Psoas muscle (tissue), 8 donors: ENCODE measurements around the gene DENND1A. TPM values are rescaled to one million over a fixed set of nuclear protein-coding genes. Genes with fewer than 3 reads are reported as not detected.

ENCODE experiments used
- ATAC-seq, 4 donors: fragments of 200-7000 bp; cut with Tn5 transposase; one replicate each; pipeline ENCODE4 v1.9.1; 2020; ENCODE audit warnings: moderate library complexity in 3 of 4, mild to moderate bottlenecking in 2 of 4
- DNase-seq, 2 donors: peaks; one replicate each; pipeline ENCODE4 v3.0.0-alpha.2; 2020
- H3K27ac ChIP-seq: fragments of 200-600 bp; one replicate; pipeline ENCODE4 v1.8.0; 2022
- H3K27me3 ChIP-seq, 3 donors: fragments of 200-600 bp in 1 of 3; one replicate each; pipeline versions ENCODE4 v1.6.1 to v1.8.0; 2013 to 2022; ENCODE audit warnings: low read length in 2 of 3, mild to moderate bottlenecking in 2 of 3, moderate library complexity in 1 of 3; ENCODE audit not compliant: insufficient read depth in 3 of 3
- H3K36me3 ChIP-seq, 2 donors: fragments of 200-600 bp in 1 of 2; one replicate each; pipeline versions ENCODE4 v1.6.1 to v1.8.0; 2013 to 2022; ENCODE audit warnings: low read depth in 1 of 2, mild to moderate bottlenecking in 1 of 2, moderate library complexity in 1 of 2; ENCODE audit not compliant: insufficient read depth in 1 of 2
- H3K4me1 ChIP-seq: fragments of 200-600 bp; one replicate; pipeline ENCODE4 v1.8.0; 2022
- H3K4me3 ChIP-seq: fragments of 200-600 bp; one replicate; pipeline ENCODE4 v1.8.0; 2022; ENCODE audit warnings: mild to moderate bottlenecking
- H3K9me3 ChIP-seq: fragments of 200-600 bp; one replicate; pipeline ENCODE4 v1.8.0; 2022
- WGBS, 3 donors: extraction: QIAGEN DNeasy Blood & Tissue Kit; methylation state at CpG; one replicate each; pipeline versions ENCODE4 v1.1.6 to v1.1.7; 2013; 5-methylcytosine and 5-hydroxymethylcytosine counted together
- intact Hi-C, 2 donors: fragments of 100-400 bp; cut with DNase I; formaldehyde crosslinking; loops; one replicate each; pipeline versions ENCODE4 v1.11.0 to v1.14.2; 2022
- polyA plus RNA-seq, 3 donors: library from polyadenylated mRNA; stranded (reverse); fragments of 200-250 nt; gene quantifications; one replicate each; pipeline ENCODE4 v1.2.3, GENCODE V29; 2013
- total RNA-seq, 4 donors: library from RNA; stranded (reverse); fragmentation: NEBNext Ultra II Directional in 2 of 4; extraction: Animal tissue kit (Norgen Biotek cat#: 25700) in 2 of 4; gene quantifications; one replicate each; pipeline versions ENCODE4 v1.2.1 to v1.2.4, GENCODE V29; 2021 to 2023
- TF ChIP-seq, protein P1 (sequence below): fragments of 200-600 bp; IDR thresholded peaks from one replicate; pipeline ENCODE4 v1.8.0; 2022; ENCODE audit warnings: antibody characterized with exemption
- donor health status: healthy with polysubstance abuse.
- donor health status: DM: no; HTN: no; CAD: no; lungs with moderate emphysema.
- donor health status: Bipolar disorder and iron deficiency.
- donor health status: healthy.
- donor health status: DM: yes; HTN: yes; CAD: no.
- donor health status: DM: no; HTN: no; CAD: no.
- donor health status: DM: no; HTN: no; CAD: no.
- donor health status: DM: yes; HTN: yes; CAD: no.

Gene DENND1A
- total and polyA plus RNA-seq, 7 donors = 6.1 to 17.3 (median 13.9) TPM

DNA sequence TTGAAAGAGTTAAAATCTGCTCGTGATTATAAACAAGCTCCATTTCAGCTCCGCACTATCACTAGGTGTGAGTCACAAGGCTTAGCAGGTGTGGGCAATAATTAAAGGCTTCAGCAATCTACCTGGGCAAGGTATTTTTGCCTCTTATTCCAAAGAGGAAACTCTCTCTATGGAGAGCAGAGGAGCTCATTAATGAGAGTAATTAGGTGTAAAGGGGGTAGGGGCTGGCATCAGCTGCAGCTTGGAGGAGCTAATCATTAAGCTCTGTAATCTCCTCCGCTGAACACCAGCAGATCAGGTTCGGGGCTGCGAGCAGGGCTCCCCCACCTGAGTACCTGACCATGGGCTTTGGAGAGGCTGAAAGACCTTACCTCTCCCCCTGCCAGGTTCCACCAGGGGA, 444.7 kb downstream of the DENND1A start:
- ATAC-seq (no peak), DNase-seq (no peak)
- no peaks in the 10 kb centered on the region for H3K4me1 ChIP-seq
- H3K27ac ChIP-seq = no peak overlapping the region
- no peak overlapping the region for H3K4me3 ChIP-seq
- TF ChIP-seq, protein P1, sequence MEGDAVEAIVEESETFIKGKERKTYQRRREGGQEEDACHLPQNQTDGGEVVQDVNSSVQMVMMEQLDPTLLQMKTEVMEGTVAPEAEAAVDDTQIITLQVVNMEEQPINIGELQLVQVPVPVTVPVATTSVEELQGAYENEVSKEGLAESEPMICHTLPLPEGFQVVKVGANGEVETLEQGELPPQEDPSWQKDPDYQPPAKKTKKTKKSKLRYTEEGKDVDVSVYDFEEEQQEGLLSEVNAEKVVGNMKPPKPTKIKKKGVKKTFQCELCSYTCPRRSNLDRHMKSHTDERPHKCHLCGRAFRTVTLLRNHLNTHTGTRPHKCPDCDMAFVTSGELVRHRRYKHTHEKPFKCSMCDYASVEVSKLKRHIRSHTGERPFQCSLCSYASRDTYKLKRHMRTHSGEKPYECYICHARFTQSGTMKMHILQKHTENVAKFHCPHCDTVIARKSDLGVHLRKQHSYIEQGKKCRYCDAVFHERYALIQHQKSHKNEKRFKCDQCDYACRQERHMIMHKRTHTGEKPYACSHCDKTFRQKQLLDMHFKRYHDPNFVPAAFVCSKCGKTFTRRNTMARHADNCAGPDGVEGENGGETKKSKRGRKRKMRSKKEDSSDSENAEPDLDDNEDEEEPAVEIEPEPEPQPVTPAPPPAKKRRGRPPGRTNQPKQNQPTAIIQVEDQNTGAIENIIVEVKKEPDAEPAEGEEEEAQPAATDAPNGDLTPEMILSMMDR = no peak
- H3K36me3 ChIP-seq = no peaks in the 10 kb centered on the region
- intact Hi-C loops = no loop called here
- 84 to 93% (median 91%) methylated on average over 5 of the region's 5 CpGs for WGBS, 3 donors
- no peaks in the 10 kb centered on the region for H3K27me3 ChIP-seq
- H3K9me3 ChIP-seq = no peaks in the 10 kb centered on the region

GRCh38 chr9:123484130-123484529, 445.8 kb downstream of the DENND1A start:
- ATAC-seq (no peak), DNase-seq (no peak)
- TF ChIP-seq, protein P1 = no peak
- 95 to 100% (median 98%) methylated on average over 4 of the region's 4 CpGs for WGBS, 3 donors
- intact Hi-C loops = no loop called here
- Histone ChIP-seq H3K4me3 (no peak overlapping the region), H3K4me1 (no peaks in the 10 kb centered on the region), H3K27me3 (no peaks in the 10 kb centered on the region), H3K36me3 (no peaks in the 10 kb centered on the region), H3K27ac (no peak overlapping the region), H3K9me3 (no peaks in the 10 kb centered on the region)

- intact Hi-C loops = no loop called here
- Histone ChIP-seq H3K9me3 (no peaks in the 10 kb centered on the region), H3K27ac (no peak overlapping the region), H3K4me3 (no peak overlapping the region), H3K36me3 (no peaks in the 10 kb centered on the region), H3K4me1 (no peaks in the 10 kb centered on the region), H3K27me3 (no peaks in the 10 kb centered on the region)
- DNase-seq (no peak), ATAC-seq (no peak)
- TF ChIP-seq, protein P1 = no peak
- WGBS, 3 donors = 92 to 96% (median 95%) methylated on average over 9 of the region's 9 CpGs
Observed at GRCh38 chr9:123483191-123483803, 446.6 kb downstream of the DENND1A start.

DNA sequence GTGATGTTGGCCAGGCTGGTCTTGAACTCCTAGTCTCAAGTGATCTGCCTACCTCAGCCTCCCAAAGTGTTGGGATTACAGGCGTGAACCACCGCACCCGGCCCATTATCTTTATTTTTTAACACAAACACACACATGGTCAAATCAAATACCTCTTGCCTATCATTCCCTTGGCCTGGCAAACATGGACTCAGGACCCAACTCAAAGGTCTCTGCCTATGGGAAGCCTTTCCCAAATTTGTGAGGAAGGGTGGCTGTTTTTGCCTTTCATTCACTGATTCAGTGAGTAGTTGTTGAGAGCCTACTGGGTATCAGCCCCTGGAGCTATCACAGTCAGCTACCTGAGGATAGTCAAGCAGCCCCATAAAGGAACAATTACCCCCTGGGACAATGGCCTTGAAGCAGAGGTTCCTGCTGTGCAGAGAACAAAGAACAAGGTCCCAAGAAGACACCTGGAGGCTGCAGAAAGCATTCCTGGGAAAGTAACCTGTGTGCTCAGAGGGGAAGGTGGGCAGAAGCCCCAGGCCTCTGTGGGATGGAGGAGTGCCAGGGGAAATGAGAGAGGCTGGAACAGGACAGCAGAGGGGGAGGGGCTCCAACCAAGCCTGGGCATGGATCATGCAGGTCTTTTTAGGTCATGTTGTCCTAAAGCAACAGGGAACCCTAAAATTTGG, 447.5 kb downstream of the DENND1A start:
- 96 to 100% (median 98%) methylated on average over 3 of the region's 3 CpGs for WGBS, 3 donors

More for the DNA sequence above, 447.5 kb downstream of the DENND1A start:
- H3K9me3 ChIP-seq = no peaks in the 10 kb centered on the region
- no peaks in the 10 kb centered on the region for H3K4me1 ChIP-seq
- no peak overlapping the region for H3K27ac ChIP-seq
- ATAC-seq = no peak
- no peak for DNase-seq
- no peaks in the 10 kb centered on the region for H3K36me3 ChIP-seq
- TF ChIP-seq, protein P1 = no peak
- intact Hi-C loops = no loop called here
- no peaks in the 10 kb centered on the region for H3K27me3 ChIP-seq
- H3K4me3 ChIP-seq = no peak overlapping the region
